ENCODE measurements around the gene NLGN1. TPM values are rescaled to one million over a fixed set of nuclear protein-coding genes. Genes with fewer than 3 reads are reported as not detected.

NLGN1 gene
- total and polyA plus RNA-seq, 2 experiments from 2014 or later: 14.3 to 20.1 TPM

DNA sequence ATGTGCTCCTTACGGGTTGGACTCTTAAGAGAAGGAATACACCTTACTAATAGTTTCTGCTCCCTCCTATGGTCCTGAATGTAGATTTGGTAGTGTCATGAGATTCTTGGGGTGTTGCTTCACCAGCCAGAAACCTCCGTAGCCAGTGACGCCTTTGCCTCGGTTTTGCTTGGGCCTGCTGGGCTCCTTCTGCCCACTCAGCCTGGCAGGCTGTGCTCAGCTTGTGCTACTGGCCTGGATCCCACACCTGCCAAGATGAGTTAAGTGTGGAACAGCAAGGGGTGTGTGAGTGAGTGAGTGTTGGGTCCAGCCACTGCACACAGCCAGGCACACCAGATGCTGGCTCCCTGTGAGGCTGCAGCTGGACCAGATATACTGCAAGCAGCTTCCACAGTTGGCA is 560.1 kb downstream of the NLGN1 start:
- no peaks in the 10 kb centered on the region for H3K27me3 ChIP-seq (replicated peaks; ENCODE audit: insufficient read depth)
- H3K79me2 ChIP-seq (ENCODE audit: insufficient read depth): no peaks in the 10 kb centered on the region
- no peaks in the 10 kb centered on the region for H3K9me3 ChIP-seq (ENCODE audit: low read depth)
- H4K20me1 ChIP-seq (ENCODE audit: insufficient read depth): no peaks in the 10 kb centered on the region
- no peaks in the 10 kb centered on the region for H3K36me3 ChIP-seq (ENCODE audit: low read depth)
- H2AFZ ChIP-seq: no peak overlapping the region
- H3F3A ChIP-seq (ENCODE audit: insufficient read depth): no peaks in the 10 kb centered on the region
- peaks cover 6% of the 10 kb centered on the region; the same call in 1 of the 2 replicates for H3K4me1 ChIP-seq (ENCODE audit: insufficient read depth)
- H3K4me2 ChIP-seq (ENCODE audit: unreplicated experiment): no peak overlapping the region
- no peak for DNase-seq
- H3K27ac ChIP-seq: no peak overlapping the region
- no peaks in the 10 kb centered on the region for H3K9me2 ChIP-seq (ENCODE audit: insufficient read depth)
- in situ Hi-C loops (cut with MboI): no loop called here
- H3K4me3 ChIP-seq: no peak overlapping the region
- TF ChIP-seq EZH2 (IDR thresholded peaks at IDR 0.05; ENCODE audit: insufficient read depth, poor library complexity, severe bottlenecking) (no peak), EZH2phosphoT487 (IDR thresholded peaks at IDR 0.05; ENCODE audit: insufficient read depth, low read depth) (no peak)
- no peak overlapping the region for H3K9ac ChIP-seq
- 79 to 80% methylated on average over 4 of the region's 4 CpGs for WGBS, 2 experiments (ENCODE audit: low coverage in 1 of 2, low lambda C conversion rate in 2 of 2, missing lambda C conversion rate in 2 of 2)

DNA sequence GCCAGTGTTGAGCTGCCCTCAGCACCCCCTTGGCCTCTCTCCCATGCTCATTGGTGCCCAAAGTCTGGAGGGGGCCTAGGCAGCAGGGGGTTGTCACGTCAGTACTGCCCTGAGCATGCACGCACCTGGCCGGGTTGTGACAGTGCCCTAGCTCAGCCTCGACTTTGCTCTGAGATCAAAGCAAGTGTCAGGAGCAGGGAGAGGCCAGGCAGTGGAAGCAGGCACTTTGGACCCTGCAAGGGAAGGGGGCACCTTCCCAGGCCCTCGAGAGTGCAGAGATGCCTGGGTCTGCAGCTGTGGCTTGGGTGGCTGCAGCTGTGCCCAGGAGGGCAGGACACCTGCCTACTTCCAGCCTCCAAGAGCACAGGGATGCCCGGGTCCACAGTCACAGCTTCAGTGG is 561.3 kb downstream of the NLGN1 start:
- no peak overlapping the region for H3K4me3 ChIP-seq
- no peaks in the 10 kb centered on the region for H3K9me3 ChIP-seq (ENCODE audit: low read depth)
- no peak overlapping the region for H3K9ac ChIP-seq
- H3K4me2 ChIP-seq (ENCODE audit: unreplicated experiment): no peak overlapping the region
- WGBS, 2 experiments (ENCODE audit: low coverage in 1 of 2, low lambda C conversion rate in 2 of 2, missing lambda C conversion rate in 2 of 2): 78 to 80% methylated on average over 4 to 6 of the region's 6 CpGs
- H3K36me3 ChIP-seq (ENCODE audit: low read depth): no peaks in the 10 kb centered on the region
- TF ChIP-seq EZH2 (IDR thresholded peaks at IDR 0.05; ENCODE audit: insufficient read depth, poor library complexity, severe bottlenecking) (no peak), EZH2phosphoT487 (IDR thresholded peaks at IDR 0.05; ENCODE audit: insufficient read depth, low read depth) (no peak)
- H3K4me1 ChIP-seq (ENCODE audit: insufficient read depth): peaks cover 6% of the 10 kb centered on the region; the same call in 1 of the 2 replicates
- no peak overlapping the region for H2AFZ ChIP-seq
- no peaks in the 10 kb centered on the region for H4K20me1 ChIP-seq (ENCODE audit: insufficient read depth)
- no peak overlapping the region for H3K27ac ChIP-seq
- in situ Hi-C loops (cut with MboI): no loop called here
- H3K27me3 ChIP-seq (replicated peaks; ENCODE audit: insufficient read depth): no peaks in the 10 kb centered on the region
- H3F3A ChIP-seq (ENCODE audit: insufficient read depth): no peaks in the 10 kb centered on the region
- no peak for DNase-seq
- no peaks in the 10 kb centered on the region for H3K9me2 ChIP-seq (ENCODE audit: insufficient read depth)
- no peaks in the 10 kb centered on the region for H3K79me2 ChIP-seq (ENCODE audit: insufficient read depth)

DNA sequence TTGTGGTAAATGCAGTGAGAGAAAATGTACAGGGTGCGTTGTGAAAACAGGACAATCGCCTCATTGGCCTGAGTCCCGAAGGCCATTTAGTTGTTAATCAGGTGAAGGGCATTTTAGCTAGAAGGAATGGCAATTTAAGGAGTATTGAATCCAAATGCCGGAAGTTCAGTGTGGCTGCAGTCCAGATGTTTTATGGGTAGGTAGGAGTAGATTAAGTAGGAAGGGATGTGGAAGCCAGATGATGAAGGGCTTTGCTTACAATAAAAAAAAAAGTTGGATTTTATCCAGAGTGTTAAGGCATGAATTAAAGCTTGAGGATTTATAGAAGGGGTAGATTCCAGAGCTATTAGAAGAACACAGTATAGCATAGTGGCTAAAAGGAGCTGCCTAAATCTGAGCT is 572.7 kb downstream of the NLGN1 start:
- H3K27ac ChIP-seq: no peak overlapping the region
- no peak for TF ChIP-seq EZH2phosphoT487 (IDR thresholded peaks at IDR 0.05; ENCODE audit: insufficient read depth, low read depth)
- 59 to 64% methylated on average over 4 of the region's 4 CpGs for WGBS, 2 experiments (ENCODE audit: low coverage in 1 of 2, low lambda C conversion rate in 2 of 2, missing lambda C conversion rate in 2 of 2)

DNA sequence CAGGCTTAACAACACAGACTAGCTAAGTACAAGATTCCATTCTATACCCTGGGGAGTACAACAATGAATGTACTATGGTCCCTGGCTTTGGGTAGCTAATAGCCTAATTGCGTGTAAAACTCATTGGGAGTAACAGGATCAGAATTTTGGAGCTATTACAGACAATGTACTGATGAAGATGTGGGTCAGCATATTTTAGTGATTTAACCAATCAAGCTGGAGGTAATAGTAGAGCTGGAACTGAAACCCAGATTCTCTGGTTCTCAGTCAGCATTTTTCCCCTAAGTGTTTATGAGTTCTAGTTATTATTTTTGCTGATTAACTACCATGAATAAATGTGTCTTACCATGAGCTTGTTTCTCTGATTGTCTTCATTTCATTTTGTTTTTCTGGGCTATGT is 578.7 kb downstream of the NLGN1 start:
- Histone ChIP-seq H3K9me3 (ENCODE audit: low read depth) (no peaks in the 10 kb centered on the region), H3F3A (ENCODE audit: insufficient read depth) (peaks cover 29% of the 10 kb centered on the region), H2AFZ (no peak overlapping the region), H3K4me3 (no peak overlapping the region), H3K27ac (peak overlapping the region; percentile 61), H3K36me3 (ENCODE audit: low read depth) (no peaks in the 10 kb centered on the region), H3K79me2 (ENCODE audit: insufficient read depth) (no peaks in the 10 kb centered on the region), H3K9me2 (ENCODE audit: insufficient read depth) (no peaks in the 10 kb centered on the region), H3K27me3 (replicated peaks; ENCODE audit: insufficient read depth) (no peaks in the 10 kb centered on the region), H3K9ac (no peak overlapping the region), H3K4me2 (ENCODE audit: unreplicated experiment) (peak overlapping the region; percentile 40), H3K4me1 (ENCODE audit: insufficient read depth) (peaks cover 32% of the 10 kb centered on the region), H4K20me1 (ENCODE audit: insufficient read depth) (no peaks in the 10 kb centered on the region)
- no peak for TF ChIP-seq EZH2phosphoT487 (IDR thresholded peaks at IDR 0.05; ENCODE audit: insufficient read depth, low read depth)
- no peak for TF ChIP-seq EZH2 (IDR thresholded peaks at IDR 0.05; ENCODE audit: insufficient read depth, poor library complexity, severe bottlenecking)
- DNase-seq: peak; percentile 78
- in situ Hi-C loops (cut with MboI): no loop called here
- WGBS, 2 experiments (ENCODE audit: low coverage in 1 of 2, low lambda C conversion rate in 2 of 2, missing lambda C conversion rate in 2 of 2): 14 to 32% methylated on average over 1 of the region's 1 CpG

More for the DNA sequence above, 572.7 kb downstream of the NLGN1 start:
- no peak overlapping the region for H3K4me3 ChIP-seq
- H3K4me1 ChIP-seq (ENCODE audit: insufficient read depth): no peaks in the 10 kb centered on the region
- H3K9ac ChIP-seq: no peak overlapping the region
- in situ Hi-C loops (cut with MboI): no loop called here
- no peaks in the 10 kb centered on the region for H4K20me1 ChIP-seq (ENCODE audit: insufficient read depth)
- no peaks in the 10 kb centered on the region for H3K9me2 ChIP-seq (ENCODE audit: insufficient read depth)
- H3K79me2 ChIP-seq (ENCODE audit: insufficient read depth): no peaks in the 10 kb centered on the region
- DNase-seq: no peak
- no peaks in the 10 kb centered on the region for H3K9me3 ChIP-seq (ENCODE audit: low read depth)
- H3K27me3 ChIP-seq (replicated peaks; ENCODE audit: insufficient read depth): no peaks in the 10 kb centered on the region
- H2AFZ ChIP-seq: no peak overlapping the region
- H3F3A ChIP-seq (ENCODE audit: insufficient read depth): no peaks in the 10 kb centered on the region
- H3K36me3 ChIP-seq (ENCODE audit: low read depth): no peaks in the 10 kb centered on the region
- H3K4me2 ChIP-seq (ENCODE audit: unreplicated experiment): no peak overlapping the region

DNA sequence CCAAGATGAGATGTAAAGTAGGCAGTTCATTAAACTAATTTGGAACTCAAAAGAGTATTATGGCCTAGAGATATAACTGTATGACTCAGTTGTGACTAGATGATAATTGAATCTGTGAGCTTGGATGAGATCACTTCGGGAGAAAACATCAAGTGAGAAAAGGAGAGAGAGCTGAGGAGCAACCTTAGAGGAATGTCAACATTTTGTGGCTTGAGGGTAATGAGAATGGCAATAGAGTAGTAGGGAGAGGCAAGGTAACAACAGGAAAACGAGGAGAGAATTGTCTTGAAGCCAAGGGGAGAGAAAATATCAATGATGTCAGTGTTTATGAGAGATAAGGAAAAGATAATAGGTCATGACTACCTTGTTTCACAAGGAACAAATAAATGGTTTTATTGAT is 580.2 kb downstream of the NLGN1 start:
- Histone ChIP-seq H3K9me2 (ENCODE audit: insufficient read depth) (no peaks in the 10 kb centered on the region), H3K9me3 (ENCODE audit: low read depth) (no peaks in the 10 kb centered on the region), H3K79me2 (ENCODE audit: insufficient read depth) (no peaks in the 10 kb centered on the region), H3K36me3 (ENCODE audit: low read depth) (no peaks in the 10 kb centered on the region), H3K27me3 (replicated peaks; ENCODE audit: insufficient read depth) (no peaks in the 10 kb centered on the region), H3K4me1 (ENCODE audit: insufficient read depth) (peaks cover 34% of the 10 kb centered on the region), H3F3A (ENCODE audit: insufficient read depth) (peaks cover 29% of the 10 kb centered on the region), H3K27ac (peak overlapping the region; percentile 61), H3K4me3 (no peak overlapping the region), H4K20me1 (ENCODE audit: insufficient read depth) (no peaks in the 10 kb centered on the region), H2AFZ (no peak overlapping the region), H3K4me2 (ENCODE audit: unreplicated experiment) (peak overlapping the region; percentile 32), H3K9ac (no peak overlapping the region)
- in situ Hi-C loops (cut with MboI): no loop called here
- 0 to 4% methylated on average over 2 of the region's 2 CpGs for WGBS, 2 experiments (ENCODE audit: low coverage in 1 of 2, low lambda C conversion rate in 2 of 2, missing lambda C conversion rate in 2 of 2)
- TF ChIP-seq EZH2phosphoT487 (IDR thresholded peaks at IDR 0.05; ENCODE audit: insufficient read depth, low read depth) (no peak), EZH2 (IDR thresholded peaks at IDR 0.05; ENCODE audit: insufficient read depth, poor library complexity, severe bottlenecking) (no peak)
- DNase-seq: peak; percentile 89

Data from GM23248 (cell line).